Measurements from ENCODE around the gene TXNDC8. TPM values are rescaled to one million over a fixed set of nuclear protein-coding genes. Genes with fewer than 3 reads are reported as not detected.

The TXNDC8 gene
- total RNA-seq, 1 experiment from 2014 or later, result not detected

DNA sequence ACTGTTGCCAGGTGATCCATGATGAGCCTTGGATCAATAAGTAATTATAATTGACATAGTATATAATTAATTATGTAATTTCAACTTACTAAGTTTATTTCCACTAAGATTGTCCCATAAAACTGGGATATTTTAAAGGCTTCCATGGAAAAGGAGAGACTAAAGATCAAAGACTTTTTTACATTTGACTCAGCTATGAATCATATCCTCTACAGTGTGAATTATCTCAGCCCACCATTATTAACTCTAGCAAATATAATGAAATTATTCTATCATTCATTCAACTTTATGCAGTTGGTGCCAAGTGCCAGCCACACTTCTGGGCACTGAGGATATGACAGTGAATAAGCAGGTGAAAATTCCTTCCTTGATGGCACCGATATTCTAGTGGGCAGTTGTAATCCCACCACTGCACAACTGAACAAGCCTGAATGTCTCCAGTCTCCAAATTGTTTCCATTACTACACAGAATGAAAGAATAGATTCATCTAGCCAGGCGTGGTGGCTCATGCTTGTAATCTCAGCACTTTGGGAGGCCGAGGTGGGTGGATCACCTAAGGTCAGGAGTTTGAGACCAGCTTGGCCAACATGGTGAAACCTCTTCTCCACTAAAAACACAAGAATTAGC is 59.5 kb downstream of the TXNDC8 start:
- no peak overlapping the region for H3K4me3 ChIP-seq (ENCODE audit: insufficient read depth, low read depth, low read length)
- H3K36me3 ChIP-seq (replicated peaks; ENCODE audit: control insufficient read depth, insufficient read depth, low read length), result no peaks in the 10 kb centered on the region
- no peak for DNase-seq
- H3K27me3 ChIP-seq (ENCODE audit: control insufficient read depth, insufficient read depth, low read length), result no peaks in the 10 kb centered on the region

DNA sequence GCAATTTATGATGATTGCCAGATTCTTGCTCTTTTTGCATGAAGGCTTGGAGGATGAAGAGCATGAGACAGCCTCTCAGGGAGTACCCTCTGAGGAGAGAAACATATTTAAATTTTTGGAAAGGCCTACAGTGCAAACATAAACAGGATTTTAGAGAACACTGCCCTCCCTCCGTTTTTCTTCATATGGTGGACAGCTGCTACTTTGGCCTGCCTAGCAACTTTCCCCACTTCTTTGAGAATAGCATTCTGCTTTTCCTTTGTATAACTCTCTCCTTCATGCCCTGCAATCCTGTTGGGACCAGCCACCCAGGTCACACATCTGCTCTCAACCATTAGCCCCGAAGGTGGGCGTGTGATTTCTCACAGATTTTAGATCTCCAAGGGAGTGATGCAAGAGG is 60.9 kb downstream of the TXNDC8 start:
- DNase-seq, result no peak
- Histone ChIP-seq H3K36me3 (replicated peaks; ENCODE audit: control insufficient read depth, insufficient read depth, low read length) (no peaks in the 10 kb centered on the region), H3K27me3 (ENCODE audit: control insufficient read depth, insufficient read depth, low read length) (no peaks in the 10 kb centered on the region), H3K4me3 (ENCODE audit: insufficient read depth, low read depth, low read length) (no peak overlapping the region)

DNA sequence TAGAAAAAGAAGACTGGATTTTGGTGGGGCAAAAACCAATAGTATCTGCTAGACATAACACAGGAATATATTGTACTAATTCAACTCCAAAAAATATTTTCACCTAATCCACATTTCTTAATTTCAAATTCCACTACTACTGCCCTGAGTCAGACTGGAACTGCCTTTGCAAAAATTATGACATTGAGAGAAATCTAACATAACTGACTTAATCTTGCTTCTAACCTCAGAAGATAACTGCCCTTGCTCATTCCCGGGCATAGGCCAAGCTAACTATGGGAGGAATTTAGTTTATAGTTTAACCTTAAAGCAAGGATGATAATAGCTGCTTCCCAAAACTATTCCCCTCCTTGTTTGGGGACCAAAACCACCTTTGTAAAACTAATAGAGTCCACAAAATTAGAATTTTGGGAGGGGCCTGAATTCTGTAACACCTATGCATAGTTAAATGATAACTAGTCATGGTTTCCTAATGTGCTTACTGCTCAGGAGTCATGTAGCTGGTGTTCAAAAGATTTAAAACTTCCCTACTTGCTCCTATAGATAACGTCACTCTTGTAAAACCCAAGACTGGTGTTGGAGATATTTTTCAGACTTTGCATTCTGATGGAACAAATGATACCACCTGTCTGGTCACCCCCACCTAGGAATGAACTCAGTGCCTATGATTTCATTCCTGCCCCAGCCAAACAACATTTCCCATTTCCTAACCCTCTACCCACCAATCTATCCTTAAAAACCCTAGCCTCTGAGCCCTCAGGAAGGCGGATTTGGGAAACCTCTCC is 67.3 kb downstream of the TXNDC8 start:
- DNase-seq, result no peak
- no peaks in the 10 kb centered on the region for H3K27me3 ChIP-seq (ENCODE audit: control insufficient read depth, insufficient read depth, low read length)
- no peaks in the 10 kb centered on the region for H3K36me3 ChIP-seq (replicated peaks; ENCODE audit: control insufficient read depth, insufficient read depth, low read length)
- H3K4me3 ChIP-seq (ENCODE audit: insufficient read depth, low read depth, low read length), result no peak overlapping the region

GRCh38 chr9:110266795-110267194 is 70.9 kb downstream of the TXNDC8 start:
- no peak for DNase-seq
- no peak overlapping the region for H3K4me3 ChIP-seq (ENCODE audit: insufficient read depth, low read depth, low read length)
- H3K36me3 ChIP-seq (replicated peaks; ENCODE audit: control insufficient read depth, insufficient read depth, low read length), result no peaks in the 10 kb centered on the region
- no peaks in the 10 kb centered on the region for H3K27me3 ChIP-seq (ENCODE audit: control insufficient read depth, insufficient read depth, low read length)

DNA sequence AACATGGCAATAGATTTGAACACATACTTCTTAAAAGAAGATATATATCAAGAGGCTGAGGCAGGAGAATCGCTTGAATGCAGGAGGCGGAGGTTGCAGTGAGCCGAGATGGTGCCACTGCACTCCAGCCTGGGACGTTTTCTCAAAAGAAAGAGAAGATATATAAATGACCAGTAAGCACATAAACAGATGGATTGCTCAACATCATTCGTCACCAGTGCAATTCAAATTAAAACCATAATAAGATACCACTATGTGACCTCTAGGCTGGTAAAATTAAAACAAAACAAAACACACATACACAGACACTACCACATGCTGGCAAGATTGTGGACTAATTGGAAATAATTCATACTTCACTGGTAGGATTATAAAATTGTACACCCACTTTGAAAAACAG is 76.0 kb downstream of the TXNDC8 start:
- H3K27me3 ChIP-seq (ENCODE audit: control insufficient read depth, insufficient read depth, low read length), result no peaks in the 10 kb centered on the region
- no peak overlapping the region for H3K4me3 ChIP-seq (ENCODE audit: insufficient read depth, low read depth, low read length)
- no peak for DNase-seq
- no peaks in the 10 kb centered on the region for H3K36me3 ChIP-seq (replicated peaks; ENCODE audit: control insufficient read depth, insufficient read depth, low read length)

GRCh38 chr9:110260911-110261310 is 76.8 kb downstream of the TXNDC8 start:
- Histone ChIP-seq H3K36me3 (replicated peaks; ENCODE audit: control insufficient read depth, insufficient read depth, low read length) (no peaks in the 10 kb centered on the region), H3K27me3 (ENCODE audit: control insufficient read depth, insufficient read depth, low read length) (no peaks in the 10 kb centered on the region), H3K4me3 (ENCODE audit: insufficient read depth, low read depth, low read length) (no peak overlapping the region)
- DNase-seq, result no peak

GRCh38 chr9:110259566-110259965 is 78.1 kb downstream of the TXNDC8 start:
- H3K27me3 ChIP-seq (ENCODE audit: control insufficient read depth, insufficient read depth, low read length), result no peaks in the 10 kb centered on the region
- DNase-seq, result no peak
- no peak overlapping the region for H3K4me3 ChIP-seq (ENCODE audit: insufficient read depth, low read depth, low read length)
- H3K36me3 ChIP-seq (replicated peaks; ENCODE audit: control insufficient read depth, insufficient read depth, low read length), result no peaks in the 10 kb centered on the region

DNA sequence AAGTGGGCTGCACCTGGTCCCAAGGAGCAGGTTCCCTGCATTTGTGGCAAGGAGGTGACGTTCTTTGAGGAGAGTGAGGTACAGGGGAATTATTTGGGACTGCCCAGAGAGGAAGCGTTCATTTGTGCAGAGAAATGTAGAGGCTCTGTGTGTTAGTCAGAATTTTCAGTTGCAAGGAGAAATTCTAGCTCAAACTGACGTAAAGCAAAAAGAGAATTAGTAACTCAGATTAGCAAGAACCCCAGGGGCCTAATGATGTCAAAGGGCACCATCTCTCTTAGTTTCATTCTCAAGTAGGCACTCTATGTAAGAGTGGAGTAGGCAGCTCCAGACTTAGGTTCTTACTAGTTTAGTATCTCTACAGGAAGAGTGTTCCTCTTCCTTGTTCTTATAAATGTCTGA is 79.0 kb downstream of the TXNDC8 start:
- Histone ChIP-seq H3K36me3 (replicated peaks; ENCODE audit: control insufficient read depth, insufficient read depth, low read length) (no peaks in the 10 kb centered on the region), H3K27me3 (ENCODE audit: control insufficient read depth, insufficient read depth, low read length) (no peaks in the 10 kb centered on the region), H3K4me3 (ENCODE audit: insufficient read depth, low read depth, low read length) (no peak overlapping the region)
- DNase-seq, result no peak

GRCh38 chr9:110257956-110258355 is 79.7 kb downstream of the TXNDC8 start:
- H3K36me3 ChIP-seq (replicated peaks; ENCODE audit: control insufficient read depth, insufficient read depth, low read length), result no peaks in the 10 kb centered on the region
- no peak overlapping the region for H3K4me3 ChIP-seq (ENCODE audit: insufficient read depth, low read depth, low read length)
- DNase-seq, result no peak
- no peaks in the 10 kb centered on the region for H3K27me3 ChIP-seq (ENCODE audit: control insufficient read depth, insufficient read depth, low read length)

DNA sequence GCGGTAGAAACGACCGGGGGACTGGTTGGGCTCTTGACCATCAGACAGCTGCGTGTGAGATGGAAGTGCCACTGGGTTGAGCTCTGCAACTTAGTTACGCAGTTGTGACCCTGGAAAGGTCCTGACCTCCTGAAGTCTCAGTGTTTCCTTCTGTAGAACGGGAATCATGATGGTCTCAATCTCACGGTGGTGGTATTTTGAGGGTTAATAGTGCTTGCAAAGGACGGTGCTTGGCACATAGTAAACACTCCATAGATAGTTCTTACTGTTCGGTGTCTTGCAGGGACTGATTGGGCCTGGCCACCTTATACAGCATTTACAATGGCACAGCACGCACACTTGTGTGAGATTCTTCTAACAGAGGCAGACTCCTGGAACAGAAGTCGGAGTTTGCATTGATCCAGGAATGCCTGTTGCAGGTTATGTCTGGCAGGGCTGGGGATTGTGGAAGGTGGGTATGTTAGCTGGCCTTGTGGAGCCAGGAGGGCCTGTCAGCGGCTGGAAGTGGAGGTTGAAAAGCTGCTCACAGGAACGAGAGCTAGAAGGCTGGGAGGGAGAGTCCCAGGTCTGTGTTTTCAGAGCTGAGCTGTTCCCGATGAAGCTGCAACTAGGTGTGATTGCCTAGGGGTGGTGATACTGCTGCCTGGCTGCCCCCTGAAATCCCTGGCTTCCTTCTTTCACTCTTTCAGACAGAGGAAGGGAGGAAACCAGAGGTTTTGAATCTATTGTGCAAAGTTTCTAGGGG is 80.4 kb downstream of the TXNDC8 start:
- Histone ChIP-seq H3K27me3 (ENCODE audit: control insufficient read depth, insufficient read depth, low read length) (no peaks in the 10 kb centered on the region), H3K4me3 (ENCODE audit: insufficient read depth, low read depth, low read length) (peak overlapping the region; percentile 96), H3K36me3 (replicated peaks; ENCODE audit: control insufficient read depth, insufficient read depth, low read length) (no peaks in the 10 kb centered on the region)
- DNase-seq, result peak; percentile 35

GRCh38 chr9:110256380-110257096 is 81.1 kb downstream of the TXNDC8 start, which contains the start of gene TXN:
TXN (minus strand) TSS chr9:110256507; CDS start chr9:110256435, 72 bp downstream.
- no peaks in the 10 kb centered on the region for H3K36me3 ChIP-seq (replicated peaks; ENCODE audit: control insufficient read depth, insufficient read depth, low read length)
- DNase-seq, result peak; percentile 93
- no peaks in the 10 kb centered on the region for H3K27me3 ChIP-seq (ENCODE audit: control insufficient read depth, insufficient read depth, low read length)
- peak within 1 kb of the TSS; percentile 96 for H3K4me3 ChIP-seq (ENCODE audit: insufficient read depth, low read depth, low read length)

- Histone ChIP-seq H3K36me3 (replicated peaks; ENCODE audit: control insufficient read depth, insufficient read depth, low read length) (no peaks in the 10 kb centered on the region), H3K4me3 (ENCODE audit: insufficient read depth, low read depth, low read length) (peak overlapping the region; percentile 96), H3K27me3 (ENCODE audit: control insufficient read depth, insufficient read depth, low read length) (no peaks in the 10 kb centered on the region)
- DNase-seq, result peak; percentile 64
These were observed 81.9 kb downstream of the TXNDC8 start for GRCh38 chr9:110255463-110256379.

- Histone ChIP-seq H3K4me3 (ENCODE audit: insufficient read depth, low read depth, low read length) (peak overlapping the region; percentile 96), H3K36me3 (replicated peaks; ENCODE audit: control insufficient read depth, insufficient read depth, low read length) (no peaks in the 10 kb centered on the region; the same call in 1 of the 2 replicates), H3K27me3 (ENCODE audit: control insufficient read depth, insufficient read depth, low read length) (no peaks in the 10 kb centered on the region)
- peak; percentile 55 for DNase-seq
These were observed 82.6 kb downstream of the TXNDC8 start for GRCh38 chr9:110255034-110255462.
